GM21423 (cell line): ENCODE measurements around the gene UBR3.
"Not testable (repeated sequence)": the region's sequence is repeated elsewhere in the genome, so short reads cannot be mapped to it uniquely, and the experiment has no call there.

Experiments
- ATAC-seq: cut with Tn5 transposase; IDR thresholded peaks from one replicate; pipeline ENCODE4 v1.9.1; 2021; ENCODE audit warnings: mild to moderate bottlenecking, moderate library complexity; ENCODE audit not compliant: unreplicated experiment

The UBR3 gene

DNA sequence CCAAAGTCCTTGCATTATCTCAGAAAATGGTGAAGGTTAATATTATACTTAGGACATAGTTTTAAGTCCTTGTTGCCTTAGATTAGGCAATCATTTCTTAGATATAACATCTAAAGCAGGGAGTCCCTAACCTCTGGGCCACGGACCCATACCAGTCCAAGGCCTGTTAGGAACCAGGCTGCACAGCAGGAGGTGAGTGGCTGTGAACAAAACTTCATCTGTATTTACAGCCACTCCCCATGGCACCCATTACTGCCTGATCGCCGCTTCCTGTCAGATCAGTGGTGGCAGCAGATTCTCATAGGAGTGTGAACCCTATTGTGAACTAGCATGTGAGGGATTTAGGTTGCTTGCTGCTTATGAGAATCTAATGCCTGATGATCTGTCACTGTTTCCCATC, 264.2 kb downstream of the UBR3 start:
- no peak for ATAC-seq

DNA sequence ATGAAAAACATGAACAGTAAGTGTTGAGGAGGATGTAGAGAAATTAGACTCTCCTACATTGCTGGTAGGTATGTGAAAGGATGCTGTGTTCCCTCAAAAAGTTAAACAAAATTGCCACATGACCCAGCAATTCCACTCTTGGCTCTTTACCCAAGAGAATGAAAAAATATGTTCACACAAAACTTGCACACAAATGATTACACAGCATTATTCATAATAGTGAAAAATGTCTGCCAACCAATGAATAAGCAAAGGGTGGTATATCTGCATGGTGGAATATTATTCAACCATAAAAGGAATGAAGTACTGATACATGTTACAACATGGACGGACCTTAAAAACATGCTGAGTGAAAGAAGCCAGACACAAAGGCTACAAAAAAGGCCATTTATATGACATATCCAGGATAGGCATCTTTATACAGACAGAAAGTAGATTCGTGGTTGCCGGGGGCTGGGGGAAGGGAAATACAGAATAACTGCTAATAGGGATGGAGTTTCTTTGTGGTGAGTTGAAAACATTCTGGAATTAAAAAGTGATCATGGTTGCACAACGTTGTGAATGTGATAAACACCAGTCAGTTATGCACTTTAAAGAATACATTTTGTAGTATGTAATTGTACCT, 265.3 kb downstream of the UBR3 start:
- ATAC-seq, result no peak

DNA sequence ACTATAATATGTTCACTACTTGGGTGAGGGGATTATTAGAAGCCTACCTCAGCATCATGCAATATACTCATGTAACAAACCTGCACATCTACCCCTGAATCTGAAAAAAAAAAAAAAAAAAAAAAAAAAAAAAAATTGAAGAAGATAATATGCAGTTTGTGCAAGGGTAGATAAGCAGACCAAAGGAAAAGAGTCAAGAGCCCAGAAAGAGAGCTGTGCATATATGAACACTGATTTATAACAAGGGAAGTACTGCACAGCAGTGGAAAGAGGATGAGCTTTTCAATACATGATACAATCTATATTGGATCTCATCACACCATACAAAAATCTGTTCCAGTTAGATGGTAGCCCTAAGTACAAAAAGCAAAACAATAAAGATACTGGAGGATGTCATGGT, 268.1 kb downstream of the UBR3 start:
- ATAC-seq, result no peak

DNA sequence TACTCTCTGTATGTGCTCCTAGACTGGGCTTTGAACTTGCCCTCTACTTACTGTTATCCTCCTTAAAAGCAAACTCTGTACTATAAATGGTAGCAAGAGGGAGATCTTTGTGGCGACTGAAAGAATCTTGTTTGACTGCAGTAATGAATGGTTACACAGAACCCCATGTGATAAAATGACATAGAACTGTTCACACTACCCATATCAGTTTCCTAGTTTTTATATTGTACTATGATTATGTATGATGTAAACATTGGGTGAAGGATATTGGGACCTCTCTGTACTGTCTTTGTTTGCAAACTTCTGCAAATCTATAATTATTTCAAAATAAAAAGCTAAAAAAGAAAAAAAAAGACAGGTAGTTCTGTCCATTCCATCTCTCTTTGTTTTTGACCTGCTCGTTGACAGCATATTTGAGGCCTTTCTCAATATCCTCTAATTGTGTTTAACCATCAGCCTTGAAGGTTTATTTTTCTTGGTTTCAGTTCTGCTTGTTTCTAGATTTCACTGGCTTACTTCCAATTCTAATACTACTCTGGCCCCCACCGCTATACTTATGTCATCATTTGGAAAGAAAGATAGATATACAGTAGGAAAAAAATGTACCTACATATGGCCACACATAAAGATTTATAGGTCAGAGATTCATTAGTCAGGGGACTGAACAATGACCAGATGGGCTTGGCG, 271.5 kb downstream of the UBR3 start:
- ATAC-seq, result no peak

DNA sequence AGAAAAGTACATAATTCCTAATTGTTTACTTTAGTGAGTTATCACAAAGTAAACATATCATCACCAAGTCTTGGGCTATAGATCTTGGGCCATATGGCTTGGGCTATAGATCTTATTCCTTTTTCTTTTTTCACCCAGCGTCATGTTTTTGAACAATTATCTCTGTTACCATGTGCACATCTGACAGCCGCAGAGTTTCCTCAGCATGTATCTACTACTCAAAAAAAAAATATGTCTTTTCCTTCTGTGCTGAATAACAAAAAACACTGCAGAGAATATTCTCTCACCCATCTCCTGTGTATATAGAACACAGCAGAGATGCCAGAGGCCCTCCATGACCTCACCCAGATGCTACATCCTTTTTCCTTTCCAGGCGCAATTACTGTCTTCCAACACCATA, 274.5 kb downstream of the UBR3 start:
- ATAC-seq, result no peak

DNA sequence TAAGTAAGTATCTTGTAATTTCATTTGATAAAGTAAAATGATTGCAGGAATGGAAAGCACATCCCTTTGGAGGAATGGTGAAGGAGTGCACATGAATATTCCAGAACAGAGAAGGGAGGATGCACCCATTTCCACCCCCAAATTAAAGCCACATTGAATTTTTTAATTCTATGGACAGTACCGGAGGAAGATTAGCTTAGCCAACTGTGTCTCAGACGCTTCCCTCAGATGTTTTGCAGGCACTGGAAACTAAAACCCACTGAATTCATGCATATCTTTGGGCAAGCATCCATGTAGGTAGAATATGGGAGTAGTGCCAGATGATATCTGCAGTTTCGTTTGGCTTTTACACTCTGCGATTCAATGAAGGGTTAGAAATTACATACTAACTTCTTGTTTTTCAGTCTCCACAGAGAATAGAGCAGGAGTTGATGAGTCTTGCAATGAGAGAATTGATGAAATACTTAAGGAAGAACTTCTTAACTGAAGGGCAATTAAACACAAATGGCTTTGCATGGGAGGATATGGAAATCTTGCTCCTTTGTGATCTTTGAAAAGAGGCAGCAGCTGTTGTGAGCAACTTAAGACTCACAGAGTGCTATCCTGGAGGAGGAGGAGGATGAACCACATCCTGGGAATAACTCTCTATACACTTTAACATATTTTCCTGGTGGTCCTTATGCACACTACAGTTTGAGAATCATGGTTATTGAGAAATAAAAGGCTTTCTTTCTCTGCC, 279.0 kb downstream of the UBR3 start:
- no peak for ATAC-seq

DNA sequence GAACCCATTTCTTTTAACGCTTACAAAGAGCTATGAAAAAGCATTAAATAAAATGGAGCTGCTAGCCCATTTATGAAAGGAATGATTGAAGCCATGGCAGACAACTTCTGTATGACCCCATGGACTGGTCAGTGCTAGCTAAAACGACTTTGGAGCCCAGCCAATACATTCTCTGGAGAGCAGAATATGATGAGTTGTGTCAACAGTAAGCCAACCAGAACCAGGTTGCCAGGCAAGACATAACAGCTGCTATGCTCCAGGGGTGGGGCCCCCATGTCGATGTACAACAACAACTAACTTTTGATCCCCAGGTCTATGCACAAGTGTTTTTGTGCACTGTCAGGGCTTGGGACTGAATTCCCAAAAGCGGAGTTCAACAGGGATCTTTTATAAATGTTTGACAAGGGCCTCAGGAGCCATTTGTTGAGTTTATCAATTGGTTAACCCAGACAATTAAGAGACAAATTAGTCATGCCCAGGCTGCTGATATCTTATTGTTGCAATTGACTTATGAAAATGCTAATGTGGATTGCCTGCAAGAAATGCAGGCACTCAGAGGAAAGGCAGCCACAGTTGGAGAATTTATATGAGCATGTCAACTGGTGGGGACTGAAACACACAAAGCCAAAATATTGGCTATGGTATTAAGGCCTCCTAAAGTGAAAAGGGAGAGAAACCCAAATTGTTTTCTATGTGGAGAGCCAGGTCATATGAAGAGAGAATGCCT, 286.1 kb downstream of the UBR3 start:
- ATAC-seq, result no peak

DNA sequence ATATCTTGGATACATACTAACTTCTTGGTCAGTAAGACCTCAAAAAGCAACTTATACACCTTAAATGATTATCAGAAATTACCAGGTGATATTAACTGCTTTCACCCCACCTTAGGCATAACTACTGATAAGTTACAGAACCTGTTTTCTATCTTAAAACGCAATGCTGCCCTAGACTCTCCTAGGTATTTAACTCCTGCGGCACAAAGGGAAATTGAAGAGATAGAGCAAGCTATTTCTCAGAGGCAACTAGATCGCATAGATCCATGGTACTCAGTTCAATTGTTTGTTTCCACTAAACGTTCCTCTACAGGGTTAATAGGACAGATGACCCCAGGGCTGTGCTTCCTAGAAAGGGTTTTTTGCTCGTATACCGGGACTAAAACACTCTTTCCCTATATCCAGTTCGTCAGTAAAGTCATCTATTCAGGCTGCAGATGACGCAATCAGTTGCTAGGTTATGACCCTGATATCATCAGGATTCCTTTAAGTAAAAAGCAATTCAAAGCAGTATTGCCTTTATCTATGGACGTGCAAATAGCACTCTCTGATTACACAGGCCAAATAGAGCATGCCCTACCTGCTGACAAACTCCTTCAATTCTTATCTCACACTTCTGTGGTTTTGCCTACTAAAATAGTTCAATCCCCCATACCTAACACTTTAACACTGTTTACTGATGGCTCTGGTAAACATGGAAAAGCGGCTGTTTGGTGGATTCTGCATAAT, 288.4 kb downstream of the UBR3 start:
- ATAC-seq, result no peak

DNA sequence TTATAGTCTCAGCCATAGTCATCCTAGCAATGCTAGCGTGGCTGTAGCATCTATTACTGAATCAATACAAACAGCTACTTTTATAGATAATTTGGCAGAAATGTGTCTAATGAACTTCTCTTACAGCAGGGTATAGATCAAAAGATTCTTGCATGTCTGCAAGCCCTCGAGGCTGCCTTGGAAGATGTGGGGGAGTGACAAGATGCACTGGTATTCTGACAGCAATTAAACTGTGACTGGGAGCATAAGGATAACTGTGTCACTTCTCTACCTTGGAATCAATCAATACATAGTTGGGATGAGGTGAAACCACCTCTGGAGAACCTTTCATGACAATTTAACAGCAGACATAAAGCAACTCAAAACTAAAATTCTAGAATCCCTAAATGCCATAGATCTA, 291.4 kb downstream of the UBR3 start:
- no peak for ATAC-seq

DNA sequence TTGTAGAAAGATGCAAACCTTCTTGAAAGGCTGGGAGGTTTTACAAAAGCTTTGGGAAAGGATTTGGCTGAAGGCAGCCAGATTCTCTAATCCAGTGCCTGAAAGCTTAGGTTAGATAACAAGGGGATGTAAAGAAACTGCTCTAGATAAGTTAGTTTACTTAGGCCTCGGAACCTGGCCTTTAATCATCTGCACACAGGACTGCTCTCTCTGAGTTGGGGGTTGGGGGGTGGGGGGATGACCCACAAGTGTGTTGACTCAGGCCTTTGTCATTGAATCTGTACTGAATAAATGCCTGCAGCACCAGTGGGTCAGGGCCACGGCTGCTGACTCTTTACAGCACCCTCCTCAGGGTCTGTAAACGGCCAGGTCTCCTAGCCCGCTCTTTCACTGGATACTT, 292.1 kb downstream of the UBR3 start:
- ATAC-seq, result not testable (repeated sequence)

DNA sequence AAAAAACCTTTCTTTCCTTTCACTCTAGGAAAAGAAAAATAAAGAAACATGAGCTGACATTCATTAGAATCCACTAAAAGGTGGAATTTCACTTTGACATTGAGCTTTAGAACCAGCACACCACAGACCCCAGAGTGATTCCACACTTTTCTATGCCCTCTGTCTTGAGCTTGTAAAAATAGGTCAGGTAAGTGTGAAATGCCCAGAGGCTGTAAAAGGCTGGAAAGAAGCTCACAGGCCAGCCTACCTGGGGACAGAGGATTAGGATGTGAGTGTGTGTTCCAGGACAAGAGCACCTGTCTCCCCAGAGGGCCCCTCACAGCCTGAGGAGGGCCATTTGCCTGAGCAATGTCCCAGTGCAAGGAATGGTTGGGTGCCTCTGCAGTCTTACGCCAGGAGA, 294.4 kb downstream of the UBR3 start:
- ATAC-seq, result no peak

DNA sequence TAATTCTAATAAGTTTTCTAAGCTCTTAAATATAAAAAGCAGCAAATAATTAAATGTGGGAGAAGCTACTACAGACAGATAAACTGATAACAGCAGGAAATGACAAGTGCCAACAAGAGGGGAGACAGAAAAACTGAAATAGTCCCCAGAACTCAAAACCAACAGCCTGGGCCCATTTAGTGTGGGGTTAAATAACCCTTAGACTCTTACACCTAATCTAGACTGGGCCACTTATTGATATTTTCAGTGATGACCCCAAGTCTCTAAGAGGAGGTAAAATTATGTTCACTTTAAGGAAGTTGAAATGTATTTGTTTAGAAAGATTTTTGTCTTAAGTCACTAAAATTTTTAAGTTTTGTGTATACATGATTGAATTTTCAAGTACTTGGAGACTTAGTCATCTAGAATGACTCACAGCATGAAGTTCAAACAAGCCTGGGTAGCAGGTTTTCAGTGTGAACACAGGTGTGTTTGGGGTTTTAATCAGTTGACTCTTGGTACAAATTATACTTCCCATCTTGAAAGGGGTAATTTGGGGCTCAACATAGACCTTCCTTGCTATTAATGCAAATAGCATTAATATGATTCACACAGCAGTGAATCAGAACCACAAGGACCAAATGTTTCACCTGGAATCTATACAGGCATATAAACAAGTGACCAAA, 295.8 kb downstream of the UBR3 start:
- no peak for ATAC-seq

DNA sequence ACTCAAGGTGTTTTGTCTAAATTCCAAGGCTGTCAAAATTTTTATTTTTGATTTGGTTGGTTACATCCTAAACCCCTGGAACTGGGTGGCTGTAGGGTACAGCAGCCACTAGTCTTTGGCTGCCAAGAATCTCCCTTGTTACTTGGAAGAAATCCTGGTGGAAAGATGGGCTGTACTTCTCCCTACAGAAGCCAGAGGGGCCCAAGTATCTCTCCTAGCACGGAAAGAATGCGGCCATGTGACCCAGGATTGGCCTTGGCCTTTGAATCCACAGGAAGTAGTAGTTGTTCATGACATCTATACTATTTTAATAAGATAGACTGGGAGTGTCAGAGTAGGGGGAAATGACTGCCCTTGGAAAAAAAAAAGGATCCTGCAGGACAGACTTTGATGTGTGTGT, 296.3 kb downstream of the UBR3 start:
- ATAC-seq, result no peak

DNA sequence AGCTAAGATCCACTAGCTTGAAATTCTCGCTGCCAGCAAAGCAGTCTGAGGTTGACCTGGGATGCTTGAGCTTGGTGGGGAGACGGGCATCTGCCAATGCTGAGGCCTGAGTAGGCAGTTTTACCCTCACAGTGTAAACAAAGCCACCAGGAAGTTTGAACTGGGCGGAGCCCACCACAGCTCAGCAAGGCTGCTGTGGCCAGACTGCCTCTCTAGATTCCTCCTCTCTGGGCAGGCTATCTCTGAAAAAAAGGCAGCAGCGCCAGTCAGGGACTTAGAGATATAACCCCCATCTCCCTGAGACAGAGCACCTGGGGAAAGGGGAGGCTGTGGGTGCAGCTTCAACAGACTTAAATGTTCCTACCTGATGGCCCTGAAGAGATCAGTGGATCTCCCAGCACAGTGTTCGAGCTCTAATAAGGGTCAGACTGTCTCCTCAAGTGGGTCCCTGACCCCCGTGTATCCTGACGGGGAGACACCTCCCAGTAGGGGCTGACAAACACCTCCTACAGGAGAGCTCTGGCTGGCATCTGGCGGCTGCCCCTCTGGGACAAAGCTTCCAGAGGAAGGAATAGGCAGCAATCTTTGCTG, 299.0 kb downstream of the UBR3 start:
- ATAC-seq, result not testable (repeated sequence)
